ENCODE measurements around the gene ADARB1.

The ADARB1 gene

GRCh38 chr21:45134279-45135076 lies 60.1 kb downstream of the ADARB1 start:
- Histone ChIP-seq H3K27ac (ENCODE audit: low read depth, low read length) (no peak overlapping the region), H3F3A (ENCODE audit: insufficient read depth) (no peaks in the 10 kb centered on the region)

GRCh38 chr21:45135122-45135521 lies 60.7 kb downstream of the ADARB1 start:
- H3K79me2 ChIP-seq (ENCODE audit: insufficient read depth, low read length) = no peaks in the 10 kb centered on the region
- no peak overlapping the region for H3K4me2 ChIP-seq (ENCODE audit: low read depth, low read length, poor library complexity, severe bottlenecking)
- H3K4me3 ChIP-seq (ENCODE audit: insufficient read depth, low read length, poor library complexity, severe bottlenecking) = no peak overlapping the region
- TF ChIP-seq EZH2phosphoT487 (conservative IDR thresholded peaks at IDR 0.05; ENCODE audit: low read length) (no peak), CTCF (IDR thresholded peaks at IDR 0.05; ENCODE audit: insufficient read depth, low read length, poor library complexity, severe bottlenecking) (no peak)
- H3K36me3 ChIP-seq (ENCODE audit: low read length) = no peaks in the 10 kb centered on the region
- no peaks in the 10 kb centered on the region for H3F3A ChIP-seq (ENCODE audit: insufficient read depth)
- no peak overlapping the region for H2AFZ ChIP-seq (ENCODE audit: low read depth, low read length, severe bottlenecking)
- no peaks in the 10 kb centered on the region for H3K9me2 ChIP-seq (replicated peaks; ENCODE audit: insufficient read depth, low read length)
- H3K27ac ChIP-seq (ENCODE audit: low read depth, low read length) = no peak overlapping the region
- H3K27me3 ChIP-seq (ENCODE audit: low read length) = no peaks in the 10 kb centered on the region
- H3K9me3 ChIP-seq (ENCODE audit: insufficient read depth, low read length) = no peaks in the 10 kb centered on the region
- H3K9ac ChIP-seq (ENCODE audit: low read length) = no peak overlapping the region
- H4K20me1 ChIP-seq (ENCODE audit: low read depth, low read length) = 0 out of 2 replicates have a peak, but pooled peaks cover 5% of the 10 kb centered on the region

More at GRCh38 chr21:45134279-45135076, 60.1 kb downstream of the ADARB1 start:
- Histone ChIP-seq H3K9ac (ENCODE audit: low read length) (no peak overlapping the region), H3K36me3 (ENCODE audit: low read length) (no peaks in the 10 kb centered on the region), H3K79me2 (ENCODE audit: insufficient read depth, low read length) (no peaks in the 10 kb centered on the region), H3K4me2 (ENCODE audit: low read depth, low read length, poor library complexity, severe bottlenecking) (no peak overlapping the region), H3K4me3 (ENCODE audit: insufficient read depth, low read length, poor library complexity, severe bottlenecking) (no peak overlapping the region), H3K27me3 (ENCODE audit: low read length) (no peaks in the 10 kb centered on the region), H3K9me3 (ENCODE audit: insufficient read depth, low read length) (no peaks in the 10 kb centered on the region), H4K20me1 (ENCODE audit: low read depth, low read length) (0 out of 2 replicates have a peak, but pooled peaks cover 5% of the 10 kb centered on the region), H2AFZ (ENCODE audit: low read depth, low read length, severe bottlenecking) (no peak overlapping the region), H3K9me2 (replicated peaks; ENCODE audit: insufficient read depth, low read length) (no peaks in the 10 kb centered on the region)
- TF ChIP-seq EZH2phosphoT487 (conservative IDR thresholded peaks at IDR 0.05; ENCODE audit: low read length) (no peak), CTCF (IDR thresholded peaks at IDR 0.05; ENCODE audit: insufficient read depth, low read length, poor library complexity, severe bottlenecking) (no peak)

- no peak for TF ChIP-seq CTCF (IDR thresholded peaks at IDR 0.05; ENCODE audit: insufficient read depth, low read length, poor library complexity, severe bottlenecking)
- TF ChIP-seq EZH2phosphoT487 (conservative IDR thresholded peaks at IDR 0.05; ENCODE audit: low read length) = no peak
- Histone ChIP-seq H3F3A (ENCODE audit: insufficient read depth) (no peaks in the 10 kb centered on the region), H3K9me2 (replicated peaks; ENCODE audit: insufficient read depth, low read length) (no peaks in the 10 kb centered on the region), H3K9me3 (ENCODE audit: insufficient read depth, low read length) (no peaks in the 10 kb centered on the region), H3K9ac (ENCODE audit: low read length) (no peak overlapping the region), H3K79me2 (ENCODE audit: insufficient read depth, low read length) (no peaks in the 10 kb centered on the region), H3K4me2 (ENCODE audit: low read depth, low read length, poor library complexity, severe bottlenecking) (no peak overlapping the region), H3K27ac (ENCODE audit: low read depth, low read length) (no peak overlapping the region), H3K27me3 (ENCODE audit: low read length) (no peaks in the 10 kb centered on the region), H2AFZ (ENCODE audit: low read depth, low read length, severe bottlenecking) (no peak overlapping the region), H4K20me1 (ENCODE audit: low read depth, low read length) (0 out of 2 replicates have a peak, but pooled peaks cover 3% of the 10 kb centered on the region), H3K36me3 (ENCODE audit: low read length) (no peaks in the 10 kb centered on the region), H3K4me3 (ENCODE audit: insufficient read depth, low read length, poor library complexity, severe bottlenecking) (no peak overlapping the region)
These were observed 61.5 kb downstream of the ADARB1 start for GRCh38 chr21:45135868-45136267.

Data from SU-DHL-6 (cell line).